Fibroblast of the aortic adventitia (primary cell): ENCODE measurements around the gene C22orf39. TPM values are rescaled to one million over a fixed set of nuclear protein-coding genes. Genes with fewer than 3 reads are reported as not detected.

Experiments
- DNase-seq: peaks from one replicate; pipeline ENCODE4 v3.0.0-alpha.2; 2010; ENCODE audit warnings: low read depth
- H3K4me3 ChIP-seq: 2 replicates; pipeline ENCODE4 v1.5.1; 2011; ENCODE audit warnings: low read depth, mild to moderate bottlenecking, control low read depth, low read length, moderate library complexity
- total RNA-seq: library from RNA; depleted of rRNA; stranded (reverse); fragments of >200 nt; gene quantifications from 2 replicates; pipeline ENCODE4 v1.2.3, GENCODE V29; 2012; ENCODE audit warnings: low replicate concordance
- TF ChIP-seq, protein P1 (sequence below): IDR thresholded peaks from 2 replicates; pipeline ENCODE4 v1.5.1; 2011; ENCODE audit warnings: mild to moderate bottlenecking, low read length, control low read depth, inconsistent platforms; ENCODE audit not compliant: insufficient read depth

Gene C22orf39
- total RNA-seq, 1 donor = 10.5 TPM

DNA sequence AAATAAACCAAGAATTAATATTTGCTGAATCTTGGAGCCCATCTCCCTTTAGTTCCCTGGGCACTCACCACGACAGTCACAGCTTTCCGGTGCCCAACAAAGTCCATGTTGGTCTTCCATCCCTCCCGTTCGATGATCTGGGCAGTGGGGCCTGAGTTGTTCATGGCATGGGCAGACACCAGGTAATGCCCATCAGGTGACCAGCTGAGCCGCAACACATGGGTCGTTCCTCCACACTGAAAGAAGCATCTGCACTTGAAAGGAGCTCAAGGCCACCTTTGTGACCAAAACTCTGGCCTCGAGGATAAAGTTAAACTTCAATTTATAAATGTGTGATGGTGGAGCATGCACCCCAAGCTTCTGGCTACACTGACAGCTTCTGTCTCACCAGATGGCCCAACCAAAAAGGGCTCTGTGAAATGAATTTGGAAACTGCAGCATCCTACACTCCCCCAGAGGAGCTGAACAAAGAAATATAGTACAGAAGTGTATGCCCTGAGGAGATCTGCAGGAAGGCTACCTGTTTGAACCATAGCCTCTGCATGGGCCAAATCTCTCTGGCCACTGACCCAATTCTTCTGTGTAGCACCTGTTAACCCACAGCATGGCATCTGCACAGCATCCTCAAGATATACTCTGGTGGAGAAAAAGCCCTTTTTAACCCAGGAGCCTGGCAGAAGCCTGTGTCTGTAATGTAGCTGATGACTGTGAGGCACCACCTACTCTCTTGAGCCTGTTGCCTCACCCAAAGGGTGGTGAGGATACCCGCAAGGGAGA lies 53.0 kb downstream of the C22orf39 start:
- no peak for DNase-seq
- TF ChIP-seq, protein P1, sequence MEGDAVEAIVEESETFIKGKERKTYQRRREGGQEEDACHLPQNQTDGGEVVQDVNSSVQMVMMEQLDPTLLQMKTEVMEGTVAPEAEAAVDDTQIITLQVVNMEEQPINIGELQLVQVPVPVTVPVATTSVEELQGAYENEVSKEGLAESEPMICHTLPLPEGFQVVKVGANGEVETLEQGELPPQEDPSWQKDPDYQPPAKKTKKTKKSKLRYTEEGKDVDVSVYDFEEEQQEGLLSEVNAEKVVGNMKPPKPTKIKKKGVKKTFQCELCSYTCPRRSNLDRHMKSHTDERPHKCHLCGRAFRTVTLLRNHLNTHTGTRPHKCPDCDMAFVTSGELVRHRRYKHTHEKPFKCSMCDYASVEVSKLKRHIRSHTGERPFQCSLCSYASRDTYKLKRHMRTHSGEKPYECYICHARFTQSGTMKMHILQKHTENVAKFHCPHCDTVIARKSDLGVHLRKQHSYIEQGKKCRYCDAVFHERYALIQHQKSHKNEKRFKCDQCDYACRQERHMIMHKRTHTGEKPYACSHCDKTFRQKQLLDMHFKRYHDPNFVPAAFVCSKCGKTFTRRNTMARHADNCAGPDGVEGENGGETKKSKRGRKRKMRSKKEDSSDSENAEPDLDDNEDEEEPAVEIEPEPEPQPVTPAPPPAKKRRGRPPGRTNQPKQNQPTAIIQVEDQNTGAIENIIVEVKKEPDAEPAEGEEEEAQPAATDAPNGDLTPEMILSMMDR = no peak
- no peak overlapping the region for H3K4me3 ChIP-seq

DNA sequence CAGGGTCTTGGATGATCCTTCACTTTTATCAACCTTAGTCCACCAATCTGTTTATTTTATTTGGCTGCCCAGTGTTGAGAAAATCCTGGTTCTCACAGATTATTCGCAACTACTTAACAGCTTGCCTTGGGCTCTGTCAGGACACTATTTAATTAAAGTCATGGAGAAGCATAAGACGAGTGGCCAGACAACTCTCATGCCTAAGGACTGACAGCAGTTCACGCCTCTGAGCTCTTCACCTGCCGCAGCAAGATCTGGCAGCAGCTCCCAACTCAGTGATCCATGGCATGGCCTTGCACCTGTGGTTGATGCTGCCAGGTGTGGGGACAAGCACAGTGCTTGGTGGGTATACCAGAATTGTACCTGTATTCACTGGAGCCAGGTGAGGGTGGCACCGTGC lies 53.8 kb downstream of the C22orf39 start:
- H3K4me3 ChIP-seq = no peak overlapping the region
- TF ChIP-seq, protein P1 = no peak

More for the DNA sequence above, 53.8 kb downstream of the C22orf39 start:
- DNase-seq = no peak

Other genes with a start within 250 kb of the C22orf39 start
- 4.6 and 7.1 TPM in 2 replicates for gene CLTCL1, start 156.0 kb downstream of the C22orf39 start, total RNA-seq
- gene HIRA, start 16.0 kb downstream of the C22orf39 start, total RNA-seq = 13.5 and 17.7 TPM in 2 replicates
- 22.6 and 41.8 TPM in 2 replicates for gene MRPL40, start 15.2 kb downstream of the C22orf39 start, total RNA-seq
- 16.3 and 70.8 TPM in 2 replicates for gene UFD1, start 31.5 kb upstream of the C22orf39 start, total RNA-seq
- gene CDC45, start 32.2 kb upstream of the C22orf39 start, total RNA-seq = 2.3 and 22.9 TPM in 2 replicates
- gene CLDN5, start 76.7 kb upstream of the C22orf39 start, total RNA-seq = 0.27 and 1.6 TPM in 2 replicates